ENCODE data around the gene KCNAB2. TPM values are rescaled to one million over a fixed set of nuclear protein-coding genes. Genes with fewer than 3 reads are reported as not detected.
A peak's percentile ranks its signal among the peaks of the same experiment; 100 is the strongest.

Gene KCNAB2
- total RNA-seq, 6 experiments from 2014 or later = 8.0 to 12.6 (median 10.7) TPM

- Mint-ChIP-seq H3K9me3 (no peaks in the 10 kb centered on the region), H3K4me3 (peak overlapping the region; percentile 10; the same call in 1 of the 2 replicates), H3K36me3 (ENCODE audit: low read depth) (no peaks in the 10 kb centered on the region), H3K27me3 (ENCODE audit: insufficient read depth) (peaks cover 9% of the 10 kb centered on the region), H3K4me1 (ENCODE audit: low read depth) (peaks cover 17% of the 10 kb centered on the region), H3K27ac (no peak overlapping the region)
- DNase-seq = no peak
- no peak for TF ChIP-seq CTCF (IDR thresholded peaks at IDR 0.05)
Measured at GRCh38 chr1:6097117-6097595, 51.5 kb downstream of the KCNAB2 start.

- Mint-ChIP-seq H3K4me3 (peak overlapping the region; percentile 80; the same call in 1 of the 2 replicates), H3K27me3 (ENCODE audit: insufficient read depth) (peaks cover 14% of the 10 kb centered on the region), H3K36me3 (ENCODE audit: low read depth) (no peaks in the 10 kb centered on the region), H3K9me3 (no peaks in the 10 kb centered on the region), H3K4me1 (ENCODE audit: low read depth) (peaks cover 17% of the 10 kb centered on the region), H3K27ac (no peak overlapping the region)
- no peak for DNase-seq
- no peak for TF ChIP-seq CTCF (IDR thresholded peaks at IDR 0.05)
Measured at GRCh38 chr1:6097824-6098223, 52.1 kb downstream of the KCNAB2 start.

GRCh38 chr1:6098303-6099215, 52.9 kb downstream of the KCNAB2 start:
- Mint-ChIP-seq H3K36me3 (ENCODE audit: low read depth) (no peaks in the 10 kb centered on the region), H3K27ac (peak overlapping the region; percentile 57; the same call in 1 of the 2 replicates), H3K9me3 (no peaks in the 10 kb centered on the region), H3K4me1 (ENCODE audit: low read depth) (peaks cover 17% of the 10 kb centered on the region), H3K27me3 (ENCODE audit: insufficient read depth) (peaks cover 14% of the 10 kb centered on the region), H3K4me3 (peak overlapping the region; percentile 80)
- peak; percentile 51 for DNase-seq
- TF ChIP-seq CTCF (IDR thresholded peaks at IDR 0.05) = no peak

- no peak overlapping the region for H3K27ac Mint-ChIP-seq
Measured at GRCh38 chr1:6099297-6099696, 53.6 kb downstream of the KCNAB2 start.

More at GRCh38 chr1:6099297-6099696, 53.6 kb downstream of the KCNAB2 start:
- no peak for DNase-seq
- peaks cover 14% of the 10 kb centered on the region for H3K27me3 Mint-ChIP-seq (ENCODE audit: insufficient read depth)
- no peak overlapping the region for H3K4me3 Mint-ChIP-seq
- H3K4me1 Mint-ChIP-seq (ENCODE audit: low read depth) = peaks cover 17% of the 10 kb centered on the region
- no peak for TF ChIP-seq CTCF (IDR thresholded peaks at IDR 0.05)
- H3K9me3 Mint-ChIP-seq = no peaks in the 10 kb centered on the region
- no peaks in the 10 kb centered on the region for H3K36me3 Mint-ChIP-seq (ENCODE audit: low read depth)
